Activated CD4-positive, alpha-beta T cell treated with anti-CD3 and anti-CD28 coated beads, Interleukin-2, Interleukin-6, amounts not matched to agents 100 ng/mL and 50 ng/mL, durations not matched to agents 16 hours and 8 hours (primary cell): Measurements from ENCODE around the gene ALMS1.
A peak's percentile ranks its signal among the peaks of the same experiment; 100 is the strongest.
"Not testable (repeated sequence)": the region's sequence is repeated elsewhere in the genome, so short reads cannot be mapped to it uniquely, and the experiment has no call there.

Source experiments
- DNase-seq: peaks from one replicate; pipeline ENCODE4 v3.0.0-alpha.2; 2020

Gene ALMS1, protein sequence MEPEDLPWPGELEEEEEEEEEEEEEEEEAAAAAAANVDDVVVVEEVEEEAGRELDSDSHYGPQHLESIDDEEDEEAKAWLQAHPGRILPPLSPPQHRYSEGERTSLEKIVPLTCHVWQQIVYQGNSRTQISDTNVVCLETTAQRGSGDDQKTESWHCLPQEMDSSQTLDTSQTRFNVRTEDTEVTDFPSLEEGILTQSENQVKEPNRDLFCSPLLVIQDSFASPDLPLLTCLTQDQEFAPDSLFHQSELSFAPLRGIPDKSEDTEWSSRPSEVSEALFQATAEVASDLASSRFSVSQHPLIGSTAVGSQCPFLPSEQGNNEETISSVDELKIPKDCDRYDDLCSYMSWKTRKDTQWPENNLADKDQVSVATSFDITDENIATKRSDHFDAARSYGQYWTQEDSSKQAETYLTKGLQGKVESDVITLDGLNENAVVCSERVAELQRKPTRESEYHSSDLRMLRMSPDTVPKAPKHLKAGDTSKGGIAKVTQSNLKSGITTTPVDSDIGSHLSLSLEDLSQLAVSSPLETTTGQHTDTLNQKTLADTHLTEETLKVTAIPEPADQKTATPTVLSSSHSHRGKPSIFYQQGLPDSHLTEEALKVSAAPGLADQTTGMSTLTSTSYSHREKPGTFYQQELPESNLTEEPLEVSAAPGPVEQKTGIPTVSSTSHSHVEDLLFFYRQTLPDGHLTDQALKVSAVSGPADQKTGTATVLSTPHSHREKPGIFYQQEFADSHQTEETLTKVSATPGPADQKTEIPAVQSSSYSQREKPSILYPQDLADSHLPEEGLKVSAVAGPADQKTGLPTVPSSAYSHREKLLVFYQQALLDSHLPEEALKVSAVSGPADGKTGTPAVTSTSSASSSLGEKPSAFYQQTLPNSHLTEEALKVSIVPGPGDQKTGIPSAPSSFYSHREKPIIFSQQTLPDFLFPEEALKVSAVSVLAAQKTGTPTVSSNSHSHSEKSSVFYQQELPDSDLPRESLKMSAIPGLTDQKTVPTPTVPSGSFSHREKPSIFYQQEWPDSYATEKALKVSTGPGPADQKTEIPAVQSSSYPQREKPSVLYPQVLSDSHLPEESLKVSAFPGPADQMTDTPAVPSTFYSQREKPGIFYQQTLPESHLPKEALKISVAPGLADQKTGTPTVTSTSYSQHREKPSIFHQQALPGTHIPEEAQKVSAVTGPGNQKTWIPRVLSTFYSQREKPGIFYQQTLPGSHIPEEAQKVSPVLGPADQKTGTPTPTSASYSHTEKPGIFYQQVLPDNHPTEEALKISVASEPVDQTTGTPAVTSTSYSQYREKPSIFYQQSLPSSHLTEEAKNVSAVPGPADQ (N-terminal part only)

GRCh38 chr2:73385504-73386341 lies at the start of gene ALMS1:
Gene ALMS1, plus strand, starts transcription at chr2:73385836. Its CDS starts 33 bp downstream, at chr2:73385869.
- DNase-seq: peak; percentile 93

GRCh38 chr2:73337828-73338227 lies 47.8 kb upstream of the ALMS1 start:
- DNase-seq: no peak

DNA sequence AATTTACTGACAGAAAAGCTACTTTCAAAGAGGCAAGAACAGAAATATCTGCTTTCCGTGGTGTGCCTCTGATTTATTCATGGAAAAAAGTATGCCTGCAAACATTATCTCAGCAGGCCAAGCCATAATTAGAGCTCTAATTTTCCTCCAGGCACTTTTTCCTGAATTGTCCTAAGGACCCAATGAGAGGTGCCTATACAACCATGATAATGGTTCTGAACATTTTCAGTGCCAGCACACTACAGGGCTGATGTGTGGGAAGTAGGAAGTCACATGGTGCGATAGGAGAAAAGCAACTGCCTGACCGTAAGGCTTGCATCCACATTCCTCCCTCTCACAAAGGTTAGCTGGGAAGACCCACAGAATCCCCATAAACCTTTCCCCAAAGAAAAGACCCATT lies 46.4 kb upstream of the ALMS1 start:
- DNase-seq: no peak

GRCh38 chr2:73341039-73341438 lies 44.6 kb upstream of the ALMS1 start:
- DNase-seq: no peak

- DNase-seq: no peak
These were observed 41.6 kb upstream of the ALMS1 start for GRCh38 chr2:73343992-73344391.

GRCh38 chr2:73344747-73345146 lies 40.9 kb upstream of the ALMS1 start:
- not testable (repeated sequence) for DNase-seq

DNA sequence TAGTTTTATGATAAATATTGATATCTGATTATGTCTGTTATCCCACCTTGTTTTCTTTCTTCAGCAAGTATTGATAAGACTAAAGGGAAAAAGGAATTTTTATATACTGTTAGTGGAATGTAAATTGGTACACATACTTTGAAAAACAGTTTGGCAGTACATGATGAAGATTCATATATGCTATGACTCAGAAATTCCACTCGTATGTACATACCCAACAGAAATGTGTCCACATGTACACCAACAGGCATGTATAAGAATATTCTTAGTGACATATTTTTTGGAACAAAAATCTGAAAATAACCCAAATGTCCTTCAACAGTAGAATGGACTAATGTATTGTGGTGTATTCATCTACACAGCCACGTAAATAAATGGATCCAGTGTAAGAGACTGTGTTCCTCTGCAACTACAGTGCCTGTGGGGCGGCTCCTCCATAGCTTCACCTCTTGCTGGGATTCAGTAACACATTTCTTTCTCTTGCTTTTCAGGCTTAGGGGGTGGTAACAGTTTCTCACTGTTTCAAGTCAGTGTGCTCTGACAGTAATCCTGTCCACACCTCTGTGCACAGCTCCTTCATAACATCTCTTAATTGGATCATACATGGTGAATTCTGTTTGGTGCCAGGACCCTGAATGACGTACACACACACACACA lies 35.5 kb upstream of the ALMS1 start:
- no peak for DNase-seq

GRCh38 chr2:73356097-73356496 lies 29.5 kb upstream of the ALMS1 start:
- no peak for DNase-seq

DNA sequence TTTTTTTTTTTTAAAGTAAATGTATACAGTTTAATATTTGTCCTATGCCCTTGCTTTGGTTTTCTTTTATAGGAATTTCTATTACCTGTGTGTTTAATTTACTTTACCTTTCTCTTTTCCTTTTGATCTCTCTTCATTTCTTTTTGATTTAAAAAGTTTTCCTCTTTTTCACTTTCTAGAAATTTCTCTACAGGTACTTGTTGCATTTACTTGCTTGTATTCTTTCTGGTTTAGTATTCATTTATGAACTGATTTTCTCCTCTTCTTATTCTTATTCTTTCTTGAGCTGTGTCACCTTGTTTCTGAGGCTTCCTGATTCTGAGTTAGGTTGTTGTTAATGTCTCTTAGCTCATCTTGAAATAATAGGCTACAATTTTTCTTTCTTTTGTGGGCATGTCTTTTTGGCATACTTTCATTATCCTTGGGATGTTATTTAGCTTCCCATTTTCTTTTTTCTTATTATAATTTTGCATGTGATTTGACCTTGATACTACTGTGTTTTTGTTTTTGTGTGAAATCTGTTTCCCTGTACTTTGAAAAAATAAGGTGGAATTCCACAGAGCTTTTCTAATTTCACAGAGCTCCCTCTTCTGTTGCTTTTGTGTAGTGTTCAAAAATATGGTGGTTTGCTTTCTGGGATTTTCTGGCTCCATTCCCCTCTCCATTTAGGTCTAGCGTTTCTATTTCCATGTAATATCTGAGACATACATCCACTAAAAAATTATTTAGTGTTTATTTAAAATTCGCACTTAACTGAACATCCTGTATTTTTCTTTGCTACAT lies 25.5 kb upstream of the ALMS1 start:
- DNase-seq: no peak

DNA sequence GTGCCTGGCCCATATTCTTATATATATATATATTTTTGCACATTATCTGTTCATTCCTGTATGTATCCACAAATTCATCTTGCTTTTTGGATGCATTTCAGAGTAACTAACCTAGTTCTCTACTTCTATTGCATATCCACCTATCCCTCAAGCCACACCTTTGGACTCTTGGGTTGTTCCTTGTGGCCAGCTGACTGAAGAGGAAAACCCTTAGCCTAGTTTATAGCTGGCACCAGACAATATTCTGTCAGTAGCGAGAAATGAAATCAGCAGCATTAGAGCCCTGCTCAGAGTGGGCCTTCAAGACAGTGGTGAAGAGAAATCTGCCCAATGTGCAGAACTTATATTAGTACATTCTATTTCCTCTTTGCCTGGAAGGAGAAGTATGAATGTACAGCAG lies 19.6 kb upstream of the ALMS1 start:
- no peak for DNase-seq

GRCh38 chr2:73368781-73369180 lies 16.9 kb upstream of the ALMS1 start:
- DNase-seq: no peak

GRCh38 chr2:73370348-73370747 lies 15.3 kb upstream of the ALMS1 start:
- DNase-seq: no peak

DNA sequence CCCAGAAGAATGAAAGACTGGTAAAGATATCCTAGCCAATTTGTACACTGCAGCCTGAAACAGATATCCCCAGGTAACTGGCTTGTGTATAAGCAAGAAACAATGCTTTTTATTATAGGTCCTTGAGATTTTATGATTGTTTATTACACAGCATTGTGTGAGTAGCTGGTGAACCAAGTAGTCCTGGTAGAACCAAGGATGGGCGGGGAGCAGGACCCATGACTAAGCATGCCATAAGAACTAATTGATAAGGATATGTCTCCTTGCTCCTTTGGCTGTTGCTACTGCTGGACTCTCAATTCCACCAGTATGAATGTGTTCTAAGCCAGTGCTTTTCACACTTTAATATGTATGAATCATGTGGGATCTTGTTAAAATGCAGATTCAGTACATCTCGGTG lies 12.3 kb upstream of the ALMS1 start:
- DNase-seq: no peak

- no peak for DNase-seq
These were observed 11.4 kb upstream of the ALMS1 start for GRCh38 chr2:73374269-73374668.

GRCh38 chr2:73376681-73377080 lies 9.0 kb upstream of the ALMS1 start:
- DNase-seq: no peak

GRCh38 chr2:73383036-73383435 lies 2.6 kb upstream of the ALMS1 start:
- DNase-seq: no peak

DNA sequence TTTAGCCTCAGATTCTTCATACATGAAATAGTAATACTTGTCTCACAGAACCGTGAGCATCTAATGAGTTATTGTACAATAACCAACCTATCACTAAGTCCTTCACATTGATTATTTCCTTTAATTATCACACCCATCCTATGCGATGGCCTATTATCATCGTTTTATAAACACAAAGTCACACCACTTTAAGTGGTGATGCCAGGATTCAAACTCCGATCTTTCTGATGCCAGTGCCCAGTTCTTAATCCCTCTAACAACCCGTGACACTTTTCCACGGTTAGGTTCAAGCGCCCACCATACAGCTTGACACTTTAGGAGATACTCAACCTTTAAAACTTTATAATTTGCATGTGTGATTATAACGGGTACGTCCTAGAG lies 523 bp upstream of the ALMS1 start:
- DNase-seq: no peak

GRCh38 chr2:73386342-73386868 lies 769 bp downstream of the ALMS1 start:
- no peak for DNase-seq

GRCh38 chr2:73386894-73387636 lies 1.4 kb downstream of the ALMS1 start:
- DNase-seq: peak; percentile 6
